Stimulated activated CD8-positive, alpha-beta memory T cell treated with anti-CD3 and anti-CD28 coated beads, Interleukin-4, amount 100 ng/mL, for 4 hours (primary cell): Measurements from ENCODE around the gene ATP1A1.

Experiments
- DNase-seq, 2 donors: peaks; one replicate each; pipeline ENCODE4 v3.0.0-alpha.2; 2020; ENCODE audit warnings: low read depth in 2 of 2, low spot score in 1 of 2

ATP1A1 gene

GRCh38 chr1:116434849-116435248, 61.8 kb downstream of the ATP1A1 start:
- DNase-seq: no peak

- DNase-seq: no peak
These were observed 63.0 kb downstream of the ATP1A1 start for GRCh38 chr1:116435806-116436610.

GRCh38 chr1:116436611-116436970, 63.5 kb downstream of the ATP1A1 start:
- no peak for DNase-seq

GRCh38 chr1:116439701-116440100, 66.7 kb downstream of the ATP1A1 start:
- no peak for DNase-seq

DNA sequence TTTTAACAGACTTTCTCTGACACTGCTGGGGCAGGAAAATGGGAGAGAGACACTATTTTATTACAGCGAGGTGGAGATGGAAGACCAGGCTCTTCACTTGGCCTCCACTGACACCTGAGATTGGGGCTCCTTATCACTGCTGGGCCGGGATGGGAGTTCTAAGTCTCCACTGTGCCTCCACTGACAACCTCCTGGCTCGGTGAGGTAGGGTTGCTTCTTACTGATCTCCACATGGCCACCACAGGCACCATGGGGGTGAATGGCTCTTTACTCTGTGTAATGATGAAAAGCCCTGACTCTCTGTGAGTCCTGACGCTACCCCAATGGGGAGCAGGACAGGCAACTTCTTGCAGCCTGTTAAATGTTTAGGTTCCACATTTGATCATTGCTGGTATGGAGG, 67.7 kb downstream of the ATP1A1 start:
- DNase-seq: no peak

GRCh38 chr1:116445534-116445933, 72.5 kb downstream of the ATP1A1 start:
- DNase-seq: no peak

DNA sequence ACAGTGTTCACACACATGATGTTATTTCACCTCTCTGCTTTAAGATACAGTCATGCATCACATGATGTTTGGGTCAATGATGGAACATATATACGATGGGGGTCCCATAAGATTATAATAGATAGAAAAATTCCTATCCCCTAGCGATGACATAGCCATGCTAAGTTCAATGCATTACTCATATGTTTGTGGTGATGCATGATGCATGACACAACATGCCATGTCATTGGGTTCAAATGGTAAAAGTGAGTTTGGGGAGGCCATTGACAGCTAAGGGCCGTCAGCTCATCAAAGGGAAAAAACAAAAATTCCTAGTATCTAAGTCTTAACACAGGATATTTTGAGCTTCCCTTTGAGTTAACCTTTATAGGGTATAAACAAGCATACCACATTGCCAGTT, 73.6 kb downstream of the ATP1A1 start:
- DNase-seq: no peak

DNA sequence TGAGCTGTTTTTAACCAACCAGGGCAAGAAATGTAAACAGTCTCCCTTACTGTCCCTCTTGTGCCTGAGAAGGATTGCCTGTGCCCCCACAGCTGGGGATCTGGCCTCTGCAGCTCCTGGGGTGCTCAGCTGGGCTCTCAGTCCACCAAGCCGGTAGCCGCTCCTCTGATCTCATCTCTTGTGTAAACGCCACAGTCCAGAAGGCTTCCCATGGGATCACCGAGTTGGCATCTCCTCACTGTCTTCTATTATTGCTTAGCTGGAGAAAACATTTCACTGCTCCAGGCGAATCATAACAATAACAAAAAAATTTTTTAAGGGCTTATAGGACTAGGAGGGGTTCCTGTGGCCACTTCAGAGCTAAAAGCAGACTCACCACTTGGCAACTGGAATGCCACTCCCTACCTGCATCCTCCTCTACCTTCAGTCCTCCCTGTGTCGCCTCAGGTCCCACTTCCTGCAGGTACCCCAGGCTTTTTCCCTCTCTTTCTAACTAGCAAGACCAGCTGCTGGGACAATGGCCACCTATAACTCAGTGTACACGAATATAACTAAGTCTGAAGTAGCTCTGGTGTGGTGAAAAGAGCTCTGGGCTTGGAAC, 75.8 kb downstream of the ATP1A1 start:
- DNase-seq: no peak

DNA sequence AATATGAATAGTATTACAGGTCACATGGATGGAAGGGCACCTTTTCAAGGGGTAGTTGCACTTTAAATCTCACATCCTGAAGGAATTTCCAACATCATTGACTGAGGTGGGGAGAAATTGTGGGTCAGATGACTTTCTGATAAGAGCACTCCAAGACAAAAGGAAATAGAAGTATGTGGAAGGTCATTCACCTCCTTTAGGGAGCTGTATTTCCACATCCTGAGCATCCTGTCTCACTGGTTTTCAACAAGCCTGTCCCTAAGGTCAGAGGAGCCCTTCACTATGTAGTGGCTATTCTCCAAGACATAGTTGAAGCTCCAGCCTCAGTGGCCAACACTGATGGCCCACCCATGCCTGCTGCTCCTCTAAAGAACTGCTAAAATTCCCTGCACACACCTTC, 76.5 kb downstream of the ATP1A1 start:
- no peak for DNase-seq

DNA sequence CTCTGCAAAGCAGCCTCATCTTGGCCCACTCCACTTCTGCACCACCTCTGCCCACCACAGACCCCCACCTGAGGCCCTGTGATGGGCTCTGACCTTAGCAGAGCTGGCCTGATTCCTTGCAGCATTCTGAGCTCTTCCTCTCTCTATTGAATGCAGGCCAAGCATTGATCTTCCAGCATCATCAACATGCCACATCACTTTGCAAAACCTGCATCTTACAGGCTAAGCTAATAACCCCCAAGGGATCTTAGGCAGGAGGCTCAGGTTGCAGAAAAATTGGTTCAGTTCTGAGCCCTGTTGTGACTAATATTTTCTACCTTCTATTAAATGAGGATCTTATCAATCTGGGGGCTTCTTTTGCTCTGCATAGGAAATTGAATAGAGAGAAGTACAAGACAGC, 78.7 kb downstream of the ATP1A1 start:
- DNase-seq: no peak

- no peak for DNase-seq
These were observed 80.4 kb downstream of the ATP1A1 start for GRCh38 chr1:116453481-116453880.

GRCh38 chr1:116453906-116454305, 80.9 kb downstream of the ATP1A1 start:
- no peak for DNase-seq
